HG02642 (cell line): ENCODE measurements around the gene ZNF667.

ENCODE experiments used
- ATAC-seq: cut with Tn5 transposase; IDR thresholded peaks from one replicate; pipeline ENCODE4 v1.9.1; 2021; ENCODE audit warnings: mild to moderate bottlenecking; ENCODE audit not compliant: unreplicated experiment, poor library complexity

ZNF667 gene

DNA sequence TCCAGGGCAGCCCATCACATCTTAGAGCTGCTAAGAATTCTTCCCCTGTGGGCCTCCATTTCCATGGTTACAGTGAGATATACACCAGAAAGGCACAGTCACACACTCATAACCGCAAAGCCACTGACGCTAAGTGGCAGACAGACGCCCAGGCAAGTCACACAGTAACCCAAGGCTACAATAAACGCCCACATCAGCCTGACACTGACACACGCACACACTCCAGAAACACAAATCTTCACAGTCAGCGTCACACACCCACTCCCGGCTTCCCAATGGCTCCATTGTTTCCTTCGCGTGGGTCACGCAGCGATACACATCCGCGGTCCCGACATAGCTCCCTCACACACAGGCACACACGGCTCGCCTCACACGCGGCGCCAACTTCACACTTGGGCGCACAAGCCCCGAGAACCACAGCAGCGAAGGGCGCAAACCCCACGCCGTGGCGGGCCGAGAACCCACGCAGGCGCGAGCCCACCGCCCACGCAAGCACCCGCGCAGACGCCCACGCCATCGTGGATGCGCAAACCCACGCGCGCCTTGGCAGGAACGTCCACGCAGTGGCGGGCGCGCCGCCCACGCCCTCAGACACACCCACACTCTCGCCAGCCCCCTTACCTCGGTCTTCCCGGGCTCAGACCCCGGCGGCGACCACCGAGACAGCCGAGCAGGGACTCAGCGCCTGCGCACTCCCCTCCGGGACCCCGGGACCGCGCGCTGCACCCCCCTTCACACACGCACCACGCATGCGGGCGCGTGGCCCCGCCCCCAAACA is at the start of gene ZNF667:
TSS of gene ZNF667 (minus strand) at position 695 of the 778 bp plus-strand sequence. CDS start 14,975 bp downstream, outside the sequence.
- ATAC-seq = no peak

DNA sequence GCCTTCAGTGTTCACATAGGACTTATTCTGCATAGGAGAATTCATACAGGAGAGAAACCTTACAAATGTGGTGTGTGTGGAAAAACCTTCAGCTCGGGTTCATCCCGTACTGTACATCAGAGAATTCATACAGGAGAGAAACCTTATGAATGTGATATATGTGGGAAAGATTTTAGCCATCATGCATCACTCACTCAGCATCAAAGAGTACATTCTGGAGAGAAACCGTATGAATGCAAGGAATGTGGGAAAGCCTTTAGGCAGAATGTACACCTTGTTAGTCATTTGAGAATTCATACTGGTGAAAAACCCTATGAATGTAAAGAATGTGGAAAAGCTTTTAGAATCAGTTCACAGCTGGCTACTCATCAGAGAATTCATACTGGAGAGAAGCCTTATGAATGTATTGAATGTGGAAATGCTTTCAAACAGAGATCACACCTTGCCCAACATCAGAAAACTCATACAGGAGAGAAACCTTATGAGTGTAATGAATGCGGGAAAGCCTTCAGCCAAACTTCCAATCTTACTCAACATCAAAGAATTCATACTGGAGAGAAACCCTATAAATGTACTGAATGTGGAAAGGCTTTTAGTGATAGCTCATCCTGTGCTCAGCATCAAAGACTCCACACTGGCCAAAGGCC is 48.2 kb upstream of the ZNF667 start:
- no peak for ATAC-seq

DNA sequence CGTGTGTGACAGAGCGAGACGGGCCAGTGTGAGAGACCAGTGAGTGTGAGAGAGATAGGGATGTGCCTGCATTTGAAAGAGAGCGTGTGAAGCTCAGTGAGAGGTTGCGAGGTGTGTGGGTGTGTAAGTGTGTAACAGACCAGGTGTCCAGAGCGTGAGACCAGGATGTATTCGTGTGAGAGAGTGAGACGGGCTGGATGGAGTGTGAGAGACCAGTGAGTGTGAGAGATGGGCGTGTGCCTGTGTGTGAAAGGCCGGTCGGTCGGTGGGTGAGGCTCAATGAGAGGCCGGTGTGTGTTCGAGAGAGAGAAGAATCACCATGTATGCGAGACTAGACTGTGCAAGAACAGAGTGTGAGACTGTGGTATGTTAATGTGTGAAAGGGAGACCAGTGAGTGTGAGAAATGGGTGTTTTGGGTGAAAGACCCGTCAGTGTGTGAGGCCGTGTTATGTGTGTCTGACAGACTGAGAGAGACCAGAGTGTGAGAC is 31.2 kb upstream of the ZNF667 start:
- no peak for ATAC-seq

DNA sequence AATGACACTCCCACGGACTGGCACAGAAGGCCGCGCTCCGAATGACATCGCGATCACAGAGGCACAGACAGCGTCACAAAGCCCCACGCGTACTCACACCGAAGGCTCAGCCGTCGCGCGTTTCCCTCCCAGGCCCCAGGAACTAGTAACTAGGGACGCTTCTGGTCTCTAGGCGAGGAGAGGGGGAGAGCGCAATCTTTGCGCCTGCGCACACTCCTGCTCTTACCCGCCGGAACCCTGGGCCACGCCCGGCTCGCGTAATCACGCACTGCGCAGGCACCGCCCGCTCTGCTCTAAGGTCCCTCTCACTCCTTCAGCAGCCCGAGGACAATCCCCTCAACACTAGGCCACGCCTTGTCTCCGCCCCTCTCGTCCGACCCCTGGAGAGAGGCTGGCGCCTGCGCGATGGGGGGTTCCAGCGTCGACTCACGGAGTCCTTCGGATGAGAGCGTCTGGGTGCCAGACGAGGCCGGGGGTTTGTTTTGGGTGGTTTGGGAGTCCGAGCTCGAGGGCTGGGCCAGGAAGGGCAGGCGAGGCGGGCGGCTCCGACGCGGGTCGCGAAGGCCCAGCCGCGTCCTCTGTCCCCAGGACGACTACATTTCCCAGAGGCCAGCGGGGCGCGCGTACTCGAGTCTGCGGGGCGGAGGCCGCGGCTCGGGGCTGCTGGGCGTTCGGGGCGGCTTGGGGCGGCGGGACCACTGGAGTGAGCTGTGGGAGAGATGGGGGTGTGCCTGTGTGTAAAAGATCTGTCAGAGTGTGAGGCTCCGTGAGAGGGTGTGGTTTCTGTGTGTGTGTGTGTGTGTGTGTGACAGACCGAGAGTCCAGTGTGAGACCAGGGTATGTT is 30.5 kb upstream of the ZNF667 start, which contains the start of gene ZNF471:
TSS of gene ZNF471 (plus strand) at position 410 of the 844 bp plus-strand sequence. CDS start 3,717 bp downstream, outside the sequence.
- no peak for ATAC-seq

DNA sequence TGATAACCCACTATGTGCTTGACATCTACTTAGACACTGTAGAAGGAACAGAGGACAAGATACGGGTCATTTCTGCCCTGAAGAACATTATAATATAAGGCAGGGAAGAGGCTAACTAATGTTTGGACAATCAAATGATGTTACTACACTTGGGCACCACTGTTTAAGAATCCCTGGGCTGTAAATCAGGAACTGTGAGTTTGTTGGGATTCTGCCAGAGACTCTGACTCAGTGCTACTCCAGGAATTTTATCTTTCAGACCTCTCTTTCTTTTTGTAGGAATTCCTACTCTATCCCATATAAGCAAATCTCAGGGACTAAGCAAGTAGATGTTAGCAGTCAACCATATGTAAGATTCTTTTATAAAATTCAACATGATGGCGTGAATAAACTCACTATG is 27.4 kb upstream of the ZNF667 start:
- no peak for ATAC-seq

- no peak for ATAC-seq
Observed at GRCh38 chr19:56491399-56491798, 14.3 kb upstream of the ZNF667 start.

DNA sequence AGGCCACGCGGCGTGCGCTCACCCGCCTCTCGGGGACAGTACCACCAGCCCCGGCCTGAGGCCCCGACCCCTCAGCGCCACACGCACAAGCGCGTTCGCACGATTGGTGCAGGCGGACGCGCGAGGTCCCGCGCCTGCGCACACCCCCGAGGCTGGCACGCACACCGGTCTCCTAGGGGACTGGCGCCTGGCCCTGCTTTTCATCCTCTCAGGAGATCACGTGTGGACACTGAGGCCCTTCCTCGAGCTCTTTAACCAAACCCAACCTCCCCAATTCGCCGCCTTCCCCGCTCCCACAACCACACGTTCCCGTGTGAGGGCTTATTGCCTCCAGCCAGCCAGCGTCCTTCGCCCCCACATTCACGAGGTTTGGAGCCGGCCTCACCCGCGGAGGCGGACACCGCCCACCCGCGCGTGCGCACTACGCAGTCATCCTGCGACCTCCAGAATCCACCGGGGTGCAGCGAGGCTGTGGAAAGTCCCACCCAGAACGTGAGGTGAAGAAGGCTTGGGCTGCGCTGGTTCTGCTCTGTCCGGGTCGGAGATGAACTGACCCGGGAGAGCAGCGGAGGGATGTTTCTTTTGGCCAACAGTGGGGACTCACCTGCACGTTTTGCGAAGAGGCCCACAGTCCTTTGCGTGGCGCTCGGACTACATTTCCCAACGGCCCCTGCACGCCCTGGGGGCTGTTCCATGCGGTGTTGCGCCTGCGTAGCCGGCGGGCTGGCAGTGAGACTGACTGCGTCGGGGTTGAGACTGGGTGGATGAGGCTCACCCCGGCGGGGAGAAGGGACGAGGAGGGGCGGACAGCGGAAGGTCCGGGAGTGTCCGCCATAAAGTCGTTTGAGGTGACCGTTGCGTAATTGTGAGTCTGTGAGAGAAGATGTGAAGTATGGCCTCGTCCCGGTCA is 539 bp upstream of the ZNF667 start:
- no peak for ATAC-seq

DNA sequence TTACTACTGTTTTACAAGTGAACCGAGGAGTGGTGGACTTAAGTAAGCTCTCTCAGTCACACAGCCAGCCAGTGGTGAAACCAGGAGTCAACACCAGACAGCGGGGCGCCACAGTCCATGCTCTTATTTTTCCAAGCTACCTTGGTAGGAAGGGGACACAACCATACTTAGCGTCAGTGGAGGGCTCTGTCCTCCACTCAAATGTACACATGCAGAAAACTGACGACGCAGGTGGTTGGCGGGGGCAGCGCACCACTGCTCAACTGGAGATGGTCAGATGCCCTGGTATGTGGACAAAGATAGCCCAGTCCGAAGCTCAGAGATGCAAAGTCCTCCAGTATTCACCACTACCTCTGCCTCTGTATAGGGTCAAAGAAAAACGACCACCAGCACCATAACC is 1.1 kb downstream of the ZNF667 start:
- no peak for ATAC-seq

- ATAC-seq = no peak
Observed at GRCh38 chr19:56474308-56474707, 2.8 kb downstream of the ZNF667 start.

GRCh38 chr19:56441206-56441792 is 35.8 kb downstream of the ZNF667 start:
- no peak for ATAC-seq

GRCh38 chr19:56423985-56424353 is 53.2 kb downstream of the ZNF667 start:
- ATAC-seq = no peak

DNA sequence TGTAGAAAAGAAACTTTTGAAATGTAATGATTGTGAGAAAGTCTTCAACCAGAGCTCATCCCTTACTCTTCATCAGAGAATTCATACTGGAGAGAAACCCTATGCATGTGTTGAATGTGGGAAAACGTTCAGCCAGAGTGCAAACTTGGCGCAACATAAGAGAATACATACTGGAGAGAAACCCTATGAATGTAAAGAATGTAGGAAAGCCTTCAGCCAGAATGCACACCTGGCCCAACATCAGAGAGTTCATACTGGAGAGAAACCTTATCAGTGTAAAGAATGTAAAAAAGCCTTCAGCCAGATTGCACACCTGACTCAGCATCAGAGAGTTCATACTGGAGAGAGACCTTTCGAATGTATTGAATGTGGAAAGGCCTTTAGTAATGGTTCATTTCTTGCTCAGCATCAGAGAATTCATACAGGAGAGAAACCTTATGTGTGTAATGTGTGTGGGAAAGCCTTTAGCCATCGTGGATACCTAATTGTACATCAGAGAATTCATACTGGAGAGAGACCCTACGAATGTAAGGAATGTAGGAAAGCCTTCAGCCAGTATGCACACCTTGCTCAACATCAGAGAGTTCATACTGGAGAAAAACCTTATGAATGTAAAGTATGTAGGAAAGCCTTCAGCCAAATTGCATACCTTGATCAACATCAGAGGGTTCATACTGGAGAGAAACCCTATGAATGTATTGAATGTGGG is 53.7 kb downstream of the ZNF667 start:
- no peak for ATAC-seq

DNA sequence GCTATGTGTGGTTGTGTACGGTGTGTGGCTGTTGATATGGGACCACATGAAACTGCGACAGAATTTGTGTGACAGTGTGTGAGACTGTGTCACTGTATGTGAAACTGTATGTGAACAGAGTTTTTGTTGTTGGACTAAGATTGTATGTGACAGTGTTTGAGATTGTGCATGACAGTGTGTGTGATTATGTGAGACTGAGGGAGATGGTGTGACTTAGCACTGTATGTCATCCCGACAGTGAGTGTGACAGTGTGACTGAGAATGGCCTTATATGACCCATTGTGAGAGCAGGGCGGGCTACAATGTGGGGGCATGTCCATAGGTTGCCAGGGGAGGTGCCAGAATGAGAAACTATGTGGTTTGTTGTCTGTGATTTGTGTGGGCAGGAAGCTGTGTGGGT is 72.1 kb downstream of the ZNF667 start:
- no peak for ATAC-seq

DNA sequence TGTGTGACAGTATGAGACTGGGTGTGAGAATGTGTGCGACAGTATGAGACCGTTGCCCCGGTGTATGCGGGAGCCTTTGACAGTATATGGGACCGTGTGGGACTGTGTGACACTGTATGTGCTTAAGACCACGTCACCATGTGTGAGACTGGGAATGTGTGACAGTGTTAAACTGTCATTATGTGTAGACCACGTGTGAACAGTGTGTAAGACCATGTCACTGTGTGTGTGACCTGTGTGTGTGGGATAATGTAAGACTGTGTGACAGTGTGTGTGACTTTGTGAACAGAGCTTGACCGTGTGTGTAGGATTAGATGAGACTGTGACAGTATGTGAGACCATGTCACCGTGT is 72.5 kb downstream of the ZNF667 start:
- ATAC-seq = peak; percentile 9

DNA sequence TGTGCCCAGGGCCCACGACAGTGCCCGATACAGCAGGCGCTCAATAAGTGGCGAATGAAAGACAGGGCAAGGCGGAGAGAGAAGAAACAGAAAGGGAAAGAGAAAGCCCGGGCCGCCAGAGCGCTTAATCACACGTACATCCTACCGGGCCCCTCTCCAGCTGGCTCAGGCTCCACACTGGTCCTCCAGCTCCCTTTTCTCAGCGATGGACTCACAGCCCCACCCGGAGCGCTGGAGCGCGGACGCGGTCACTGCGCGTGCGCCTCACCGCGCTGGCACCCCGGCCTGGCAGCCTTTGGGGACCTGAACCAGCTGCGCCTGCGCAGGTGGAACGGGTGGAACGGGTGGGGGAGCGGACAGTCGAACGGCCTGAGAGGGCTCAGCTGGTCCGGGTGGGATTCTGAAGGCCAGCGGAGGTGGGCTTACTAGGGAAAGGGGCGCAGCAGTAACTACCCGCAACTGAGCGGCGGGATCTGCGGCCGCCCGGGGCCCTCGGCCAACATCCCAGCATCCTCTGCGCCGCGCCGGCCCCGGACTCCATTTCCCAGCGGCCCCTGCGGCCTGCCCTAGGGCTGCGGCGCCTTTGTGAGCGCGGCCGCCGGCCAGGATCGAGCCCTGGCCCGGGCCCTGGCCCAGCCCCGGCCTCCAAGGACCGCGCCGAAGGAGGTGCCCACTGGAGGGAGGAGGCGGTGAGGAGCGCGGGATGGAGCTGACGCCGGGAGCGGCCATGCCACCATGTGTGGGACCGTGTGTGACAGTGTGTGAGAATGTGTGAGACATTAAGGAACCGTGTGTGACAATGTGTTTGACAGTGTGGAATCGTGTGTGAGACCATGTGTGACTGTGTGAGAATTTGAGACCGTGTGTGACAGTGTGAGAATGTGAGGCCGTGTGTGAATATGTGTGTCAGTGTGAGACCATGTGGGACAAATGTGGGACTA is 73.1 kb downstream of the ZNF667 start, which contains the start of gene ZNF583:
TSS of gene ZNF583 (plus strand) at position 569 of the 941 bp plus-strand sequence. CDS start 2,783 bp downstream, outside the sequence.
- peak; percentile 89 for ATAC-seq

- ATAC-seq = no peak
Observed at GRCh38 chr19:56403261-56403660, 73.9 kb downstream of the ZNF667 start.

DNA sequence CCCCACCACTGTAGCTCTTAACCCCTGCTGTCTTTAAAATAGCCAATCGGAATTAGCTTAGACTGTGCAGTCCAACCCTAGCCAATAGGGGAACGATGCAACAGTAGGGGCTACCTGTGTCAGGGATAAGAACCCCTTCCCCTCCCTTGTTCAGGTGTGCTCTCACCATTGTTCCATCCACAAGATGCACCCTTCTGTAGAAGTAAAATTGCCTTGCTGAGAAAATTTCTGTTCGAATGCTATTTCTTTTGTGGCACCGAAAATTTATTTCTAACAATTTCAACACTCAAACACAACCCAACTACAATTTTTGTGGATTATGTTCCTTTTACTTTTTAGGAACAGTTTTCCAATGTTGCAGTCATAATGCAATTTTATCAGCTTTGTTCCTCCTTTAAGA is 76.7 kb downstream of the ZNF667 start:
- no peak for ATAC-seq

DNA sequence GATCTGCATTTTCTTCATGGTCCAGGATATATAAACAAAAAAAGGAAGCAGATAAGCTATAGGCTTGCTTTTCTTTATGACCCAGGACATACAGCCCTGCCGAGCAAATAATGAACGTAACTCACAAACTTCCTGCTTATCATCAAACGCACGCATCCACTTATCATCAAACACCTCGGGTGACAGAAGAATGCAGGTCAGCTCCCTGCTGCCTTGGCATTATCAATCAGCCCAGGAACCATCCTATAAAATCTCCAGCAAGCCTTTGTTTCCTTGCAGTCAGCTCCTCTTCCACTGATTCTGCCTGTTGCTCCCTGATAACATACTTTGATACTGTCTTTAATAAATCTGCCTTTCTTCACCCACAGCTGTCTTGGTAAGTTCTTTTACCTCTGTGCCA is 78.3 kb downstream of the ZNF667 start:
- no peak for ATAC-seq
